CD4-positive, alpha-beta T cell (primary cell): ENCODE results near the gene CEP152. TPM values are rescaled to one million over a fixed set of nuclear protein-coding genes. Genes with fewer than 3 reads are reported as not detected.

ENCODE experiments used
- ATAC-seq: fragments of 200-7000 bp; cut with Tn5 transposase; one replicate; pipeline ENCODE4 v1.10.0; 2022; ENCODE audit warnings: mild to moderate bottlenecking; ENCODE audit not compliant: poor library complexity
- CTCF ChIA-PET: fragments of 350-600 bp; sonication (Branson Sonifier 250); formaldehyde crosslinking; loops from one replicate; lab custom pipeline; 2021; ENCODE audit warnings: antibody characterized with exemption, inconsistent platforms; lab: Charles Lee
- POLR2A ChIA-PET: fragments of 350-600 bp; sonication (Branson Sonifier 250); formaldehyde crosslinking; loops from one replicate; lab custom pipeline; 2021; ENCODE audit warnings: antibody characterized with exemption, inconsistent platforms; lab: Charles Lee
- DNase-seq, 14 experiments: peaks; one replicate each; pipeline ENCODE4 v3.0.0-alpha.2; 2013 to 2020; ENCODE audit warnings: mixed read lengths in 2 of 14
- H3K27ac ChIP-seq, 2 donors: one replicate each; pipeline versions ENCODE4 v1.5.1 to v1.7.0; 2013; ENCODE audit warnings: low read length in 2 of 2, low read depth in 1 of 2, mild to moderate bottlenecking in 1 of 2
- H3K27me3 ChIP-seq, 2 experiments: 1 replicate in 1 of 2; 2 replicates in 1 of 2; pipeline versions ENCODE4 v1.6.1 to v1.7.0; 2013; ENCODE audit warnings: low read length in 2 of 2, control low read depth in 1 of 2, mild to moderate bottlenecking in 1 of 2, moderate library complexity in 1 of 2; ENCODE audit not compliant: insufficient read depth in 2 of 2, control insufficient read depth in 1 of 2
- H3K36me3 ChIP-seq: one replicate; pipeline ENCODE4 v1.6.1; 2013; ENCODE audit warnings: low read length, control low read depth; ENCODE audit not compliant: insufficient read depth
- H3K4me1 ChIP-seq: one replicate; pipeline ENCODE4 v1.6.1; 2013; ENCODE audit warnings: low read length, control low read depth; ENCODE audit not compliant: insufficient read depth
- H3K4me3 ChIP-seq: one replicate; pipeline ENCODE4 v1.5.1; 2013; ENCODE audit warnings: mild to moderate bottlenecking, low read length, moderate library complexity
- H3K9me3 ChIP-seq, 2 experiments: 1 replicate in 1 of 2; 2 replicates in 1 of 2; pipeline versions ENCODE4 v1.6.1 to v1.7.0; 2013; ENCODE audit warnings: low read length in 2 of 2, mild to moderate bottlenecking in 2 of 2, control low read depth in 1 of 2, moderate library complexity in 1 of 2; ENCODE audit not compliant: control insufficient read depth in 1 of 2, insufficient read depth in 1 of 2
- H3K27ac Mint-ChIP-seq: one replicate; pipeline ENCODE4 v1.8.0; 2020; ENCODE audit warnings: mixed read lengths
- H3K27me3 Mint-ChIP-seq: one replicate; pipeline ENCODE4 v1.8.0; 2021; ENCODE audit warnings: mixed read lengths
- H3K36me3 Mint-ChIP-seq: one replicate; pipeline ENCODE4 v1.8.0; 2021; ENCODE audit warnings: low read depth, mixed read lengths
- H3K4me1 Mint-ChIP-seq: one replicate; pipeline ENCODE4 v1.8.0; 2021; ENCODE audit warnings: low read depth, mixed read lengths
- H3K4me3 Mint-ChIP-seq: one replicate; pipeline ENCODE4 v1.8.0; 2020; ENCODE audit warnings: mild to moderate bottlenecking, mixed read lengths
- H3K9me3 Mint-ChIP-seq: one replicate; pipeline ENCODE4 v1.8.0; 2020; ENCODE audit warnings: mixed read lengths
- CTCF ChIP-seq: fragments of 200-600 bp; IDR thresholded peaks from one replicate; pipeline ENCODE4 v1.8.0; 2022; ENCODE audit warnings: antibody characterized with exemption, mild to moderate bottlenecking
- intact Hi-C, 2 experiments: fragments of 100-400 bp; cut with DNase I in 1 of 2; cut with micrococcal nuclease in 1 of 2; formaldehyde crosslinking; loops; one replicate each; pipeline versions ENCODE4 v1.15.1 to v1.9.0; 2023 to 2025; cut with DNase I, micrococcal nuclease
- total RNA-seq, 174 experiments: library from RNA in 2 of 174; stranded (reverse) in 2 of 174; gene quantifications; one replicate each; pipeline ENCODE4 v1.2.3 and lab custom pipeline; 2021 to 2026

CEP152 gene
- total RNA-seq, 2 experiments from 2014 or later, result 5.2 to 6.3 TPM

GRCh38 chr15:48814286-48814685 lies 3.4 kb upstream of the CEP152 start:
- Mint-ChIP-seq H3K9me3 (no peaks in the 10 kb centered on the region), H3K27ac (no peak overlapping the region), H3K27me3 (peaks cover 5% of the 10 kb centered on the region), H3K36me3 (peaks cover 7% of the 10 kb centered on the region), H3K4me3 (no peak overlapping the region), H3K4me1 (peaks cover 22% of the 10 kb centered on the region)
- H3K4me3 ChIP-seq, result no peak overlapping the region
- CTCF ChIA-PET, result no interaction called here
- H3K4me1 ChIP-seq, result peaks cover 17% of the 10 kb centered on the region
- intact Hi-C loops, result loop anchor here (5.0 to 10.0 kb wide), 5 partner anchors 233 to 1541 kb away; partner anchors contain the start of genes COPS2 (in 1 of the 2), DUT (in 1 of the 2), GABPB1 (in 1 of the 2) and GALK2 (in 1 of the 2)
- no peak for DNase-seq
- POLR2A ChIA-PET, result interaction anchor here (0.6 kb wide), 1 partner anchor 103 kb away, joined by 5 read pairs; no protein-coding TSS in a partner anchor
- H3K36me3 ChIP-seq, result no peaks in the 10 kb centered on the region
- ATAC-seq, result no peak
- no peak overlapping the region for H3K27ac ChIP-seq
- no peaks in the 10 kb centered on the region for H3K27me3 ChIP-seq
- TF ChIP-seq CTCF, result no peak
- no peaks in the 10 kb centered on the region for H3K9me3 ChIP-seq

DNA sequence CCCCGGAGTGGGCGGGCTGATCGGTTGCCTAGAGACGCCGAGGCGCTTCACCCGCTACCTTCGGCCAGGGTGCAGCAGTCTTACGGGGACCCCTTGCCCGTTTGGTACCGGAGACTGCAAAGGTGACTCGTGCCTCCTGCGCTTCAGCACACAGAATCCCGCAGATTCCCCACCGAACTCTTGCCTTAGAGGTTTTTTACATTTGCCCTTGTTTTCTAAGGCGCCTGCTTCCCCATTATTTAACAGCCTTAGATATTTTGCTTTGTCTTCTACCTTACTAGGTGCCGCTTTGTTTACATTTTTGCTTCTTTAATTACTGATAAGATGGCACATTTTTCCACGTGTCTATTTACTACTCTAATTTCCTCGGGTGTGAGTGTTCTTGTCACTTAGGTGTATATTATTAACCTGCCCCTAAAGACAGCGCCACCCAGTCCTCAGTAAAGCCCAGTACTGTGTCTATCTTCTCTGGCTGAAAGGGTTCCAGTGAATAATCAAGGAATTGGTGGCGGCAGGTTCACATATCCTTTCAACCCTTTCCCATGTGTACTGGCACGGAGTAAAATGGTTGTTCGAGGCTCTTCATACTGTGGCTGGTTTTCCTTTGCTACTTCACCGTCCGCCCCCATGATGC lies 573 bp upstream of the CEP152 start:
- intact Hi-C loops, result loop anchor here (2.0 to 10.0 kb wide), 8 partner anchors 67 to 1543 kb away; partner anchors contain the start of genes COPS2 (in 2 of the 2), EID1 (in 2 of the 2), DTWD1 (in 1 of the 2) and DUT (in 1 of the 2)
- H3K9me3 ChIP-seq, result no peaks in the 10 kb centered on the region
- no peaks in the 10 kb centered on the region for H3K27me3 Mint-ChIP-seq
- TF ChIP-seq CTCF, result no peak
- ChIA-PET CTCF (interaction anchor here (1.0 to 1.8 kb wide), 2 partner anchors 11 to 50 kb away, joined by 5 to 6 read pairs; no protein-coding TSS in a partner anchor), POLR2A (interaction anchor here (0.6 to 3.0 kb wide), 12 partner anchors 10 to 1543 kb away, joined by 3 to 32 read pairs (median 4); partner anchors contain the start of genes COPS2, DTWD1, EID1 and FAM227B)
- no peaks in the 10 kb centered on the region for H3K27me3 ChIP-seq
- H3K36me3 Mint-ChIP-seq, result peaks cover 7% of the 10 kb centered on the region
- H3K4me3 ChIP-seq, result peak overlapping the region; percentile 95
- no peaks in the 10 kb centered on the region for H3K9me3 Mint-ChIP-seq
- peaks cover 17% of the 10 kb centered on the region for H3K4me1 ChIP-seq
- H3K4me1 Mint-ChIP-seq, result peaks cover 34% of the 10 kb centered on the region
- peak overlapping the region; percentile 74 for H3K27ac Mint-ChIP-seq
- H3K27ac ChIP-seq, result no peak overlapping the region
- no peaks in the 10 kb centered on the region for H3K36me3 ChIP-seq
- ATAC-seq, result peak; percentile 1
- peak in 1 of 14 experiments; percentile 9 for DNase-seq
- H3K4me3 Mint-ChIP-seq, result peak overlapping the region; percentile 85

GRCh38 chr15:48806151-48806550 lies 4.7 kb downstream of the CEP152 start:
- intact Hi-C loops, result loop anchor here in 1 of 2 experiments (5.0 kb wide), 1 partner anchor 1616 kb away; the partner anchor contains the start of gene USP8
- H3K36me3 Mint-ChIP-seq, result peaks cover 13% of the 10 kb centered on the region
- Histone ChIP-seq H3K4me1 (peaks cover 10% of the 10 kb centered on the region), H3K27ac (no peak overlapping the region), H3K27me3 (no peaks in the 10 kb centered on the region), H3K4me3 (no peak overlapping the region), H3K9me3 (no peaks in the 10 kb centered on the region), H3K36me3 (no peaks in the 10 kb centered on the region)
- no peak overlapping the region for H3K4me3 Mint-ChIP-seq
- DNase-seq (no peak), ATAC-seq (no peak)
- H3K9me3 Mint-ChIP-seq, result no peaks in the 10 kb centered on the region
- H3K4me1 Mint-ChIP-seq, result peaks cover 32% of the 10 kb centered on the region
- H3K27ac Mint-ChIP-seq, result no peak overlapping the region
- ChIA-PET POLR2A (interaction anchor here (1.3 kb wide), 1 partner anchor 72 kb away, joined by 4 read pairs; the partner anchor contains the start of gene EID1), CTCF (interaction anchor here (0.8 kb wide), 1 partner anchor 116 kb away, joined by 3 read pairs; no protein-coding TSS in a partner anchor)
- no peak for TF ChIP-seq CTCF
- no peaks in the 10 kb centered on the region for H3K27me3 Mint-ChIP-seq
